Keratinocyte (primary cell): ENCODE results near the gene SIDT1. TPM values are rescaled to one million over a fixed set of nuclear protein-coding genes. Genes with fewer than 3 reads are reported as not detected.

Experiments used
- DNase-seq: peaks from one replicate; pipeline ENCODE4 v3.0.0-alpha.2; 2011; ENCODE audit warnings: low read depth, missing footprints, low spot score
- FAIRE-seq: peaks from 2 replicates; lab custom pipeline; 2011; peaks lifted over from hg19 to GRCh38; lab: Jason Lieb, UNC
- H2AFZ ChIP-seq: 2 replicates; pipeline ENCODE4 v1.6.0; 2012; ENCODE audit warnings: low read length, control low read depth, inconsistent platforms; ENCODE audit not compliant: control insufficient read depth
- H3K27ac ChIP-seq: 2 replicates; pipeline ENCODE4 v1.5.1; 2011; ENCODE audit warnings: low read length; ENCODE audit not compliant: control insufficient read depth, insufficient read depth
- H3K27me3 ChIP-seq: 3 replicates; pipeline ENCODE4 v1.6.0; 2011; ENCODE audit warnings: low read length; ENCODE audit not compliant: control insufficient read depth, insufficient read depth; ENCODE audit errors: extremely low read depth
- H3K36me3 ChIP-seq, 2 experiments: 2 replicates in 1 of 2; 3 replicates in 1 of 2; pipeline ENCODE4 v1.5.1; 2011; ENCODE audit warnings: low read length in 2 of 2, mild to moderate bottlenecking in 1 of 2; ENCODE audit not compliant: control insufficient read depth in 2 of 2, insufficient read depth in 2 of 2; ENCODE audit errors: extremely low read depth in 1 of 2
- H3K4me1 ChIP-seq: 3 replicates; pipeline ENCODE4 v1.5.1; 2011; ENCODE audit warnings: low read length; ENCODE audit not compliant: control insufficient read depth, insufficient read depth; ENCODE audit errors: extremely low read depth
- H3K4me2 ChIP-seq: 3 replicates; pipeline ENCODE4 v1.6.0; 2011; ENCODE audit warnings: low read depth, low read length; ENCODE audit not compliant: control insufficient read depth, insufficient read depth; ENCODE audit errors: extremely low read depth
- H3K4me3 ChIP-seq, 3 experiments: fragments of 200-600 bp in 1 of 3; sonication (generic) in 1 of 3; 2 replicates in 2 of 3; 3 replicates in 1 of 3; pipeline ENCODE4 v1.5.1; 2011 to 2016; ENCODE audit warnings: low read length in 3 of 3, mild to moderate bottlenecking in 3 of 3, control low read depth in 2 of 3, inconsistent platforms in 1 of 3, low read depth in 1 of 3, mixed read lengths in 1 of 3, mixed run types in 1 of 3, moderate library complexity in 1 of 3; ENCODE audit not compliant: control insufficient read depth in 2 of 3, insufficient read depth in 2 of 3; ENCODE audit errors: extremely low read depth in 1 of 3
- H3K79me2 ChIP-seq: 2 replicates; pipeline ENCODE4 v1.6.0; 2012; ENCODE audit warnings: low read length; ENCODE audit not compliant: control insufficient read depth, insufficient read depth
- H3K9ac ChIP-seq: 3 replicates; pipeline ENCODE4 v1.6.0; 2011; ENCODE audit warnings: low read length; ENCODE audit not compliant: control insufficient read depth, insufficient read depth; ENCODE audit errors: extremely low read depth
- H3K9me1 ChIP-seq: 3 replicates; pipeline ENCODE4 v1.6.0; 2011; ENCODE audit warnings: low read length; ENCODE audit not compliant: control insufficient read depth, insufficient read depth; ENCODE audit errors: extremely low read depth
- H3K9me3 ChIP-seq: 2 replicates; pipeline ENCODE4 v1.5.1; 2012; ENCODE audit warnings: low read depth, low read length; ENCODE audit not compliant: control insufficient read depth
- H4K20me1 ChIP-seq: 3 replicates; pipeline ENCODE4 v1.6.0; 2011; ENCODE audit warnings: low read length; ENCODE audit not compliant: control insufficient read depth, insufficient read depth; ENCODE audit errors: extremely low read depth
- EZH2 ChIP-seq: IDR thresholded peaks from one replicate; pipeline ENCODE4 v1.6.1; 2012; ENCODE audit warnings: inconsistent platforms, mild to moderate bottlenecking, low read length, moderate library complexity
- dilution Hi-C: fragments of 300-500 bp; cut with MboI; formaldehyde crosslinking; loops from one replicate; pipeline ENCODE4 v1.7.0; 2020; ENCODE audit warnings: low sequenced_read_pairs; ENCODE audit not compliant: extremely low pct_ligation_motif_present
- polyA plus RNA-seq, 5 experiments: library from polyadenylated mRNA; depleted of rRNA in 3 of 5; stranded (reverse) in 3 of 5; stranded (forward) in 1 of 5; unstranded in 1 of 5; fragments of >200 nt; gene quantifications; 1 replicate in 1 of 5; 2 replicates in 3 of 5; 3 replicates in 1 of 5; pipeline versions ENCODE4 v1.2.1 to v1.2.3, GENCODE V29; 2011 to 2012; ENCODE audit warnings: missing spikeins in 2 of 5, low read depth in 1 of 5, low replicate concordance in 1 of 5
- TF ChIP-seq, protein P1 (sequence below), 3 experiments: IDR thresholded peaks in 1 of 3; conservative IDR thresholded peaks in 1 of 3; optimal IDR thresholded peaks in 1 of 3; 2 replicates in 2 of 3; 3 replicates in 1 of 3; pipeline versions ENCODE3 to v1.5.1; 2011; ENCODE audit warnings: low read length in 3 of 3, mild to moderate bottlenecking in 3 of 3, moderate library complexity in 2 of 3, control low read depth in 1 of 3, inconsistent platforms in 1 of 3; ENCODE audit not compliant: insufficient read depth in 2 of 3; ENCODE audit errors: extremely low read depth in 1 of 3

Gene SIDT1
- polyA plus RNA-seq, 1 donor (not counting 4 experiments of a cell fraction or from before 2014, with no cell fraction given) = 0.12 TPM

GRCh38 chr3:113555138-113555537 lies 22.8 kb downstream of the SIDT1 start:
- no peak overlapping the region for H2AFZ ChIP-seq
- no peaks in the 10 kb centered on the region for H3K79me2 ChIP-seq
- H3K36me3 ChIP-seq = no peaks in the 10 kb centered on the region
- dilution Hi-C loops = no loop called here
- no peaks in the 10 kb centered on the region for H3K9me3 ChIP-seq
- peaks cover 2% of the 10 kb centered on the region for H3K9me1 ChIP-seq
- H3K27ac ChIP-seq = no peak overlapping the region
- H3K4me3 ChIP-seq = no peak overlapping the region
- H3K4me2 ChIP-seq = no peak overlapping the region
- TF ChIP-seq EZH2 = no peak
- TF ChIP-seq, protein P1, sequence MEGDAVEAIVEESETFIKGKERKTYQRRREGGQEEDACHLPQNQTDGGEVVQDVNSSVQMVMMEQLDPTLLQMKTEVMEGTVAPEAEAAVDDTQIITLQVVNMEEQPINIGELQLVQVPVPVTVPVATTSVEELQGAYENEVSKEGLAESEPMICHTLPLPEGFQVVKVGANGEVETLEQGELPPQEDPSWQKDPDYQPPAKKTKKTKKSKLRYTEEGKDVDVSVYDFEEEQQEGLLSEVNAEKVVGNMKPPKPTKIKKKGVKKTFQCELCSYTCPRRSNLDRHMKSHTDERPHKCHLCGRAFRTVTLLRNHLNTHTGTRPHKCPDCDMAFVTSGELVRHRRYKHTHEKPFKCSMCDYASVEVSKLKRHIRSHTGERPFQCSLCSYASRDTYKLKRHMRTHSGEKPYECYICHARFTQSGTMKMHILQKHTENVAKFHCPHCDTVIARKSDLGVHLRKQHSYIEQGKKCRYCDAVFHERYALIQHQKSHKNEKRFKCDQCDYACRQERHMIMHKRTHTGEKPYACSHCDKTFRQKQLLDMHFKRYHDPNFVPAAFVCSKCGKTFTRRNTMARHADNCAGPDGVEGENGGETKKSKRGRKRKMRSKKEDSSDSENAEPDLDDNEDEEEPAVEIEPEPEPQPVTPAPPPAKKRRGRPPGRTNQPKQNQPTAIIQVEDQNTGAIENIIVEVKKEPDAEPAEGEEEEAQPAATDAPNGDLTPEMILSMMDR (optimal IDR thresholded peaks at IDR 0.05 in 1 of 3, IDR thresholded peaks at IDR 0.05 in 1 of 3, conservative IDR thresholded peaks at IDR 0.05 in 1 of 3; ENCODE audit: extremely low read depth in 1 of 3, insufficient read depth in 2 of 3, low read length in 3 of 3) = no peak
- H3K4me1 ChIP-seq = peaks cover 16% of the 10 kb centered on the region
- DNase-seq = no peak
- no peaks in the 10 kb centered on the region for H3K27me3 ChIP-seq
- H4K20me1 ChIP-seq = no peaks in the 10 kb centered on the region
- H3K9ac ChIP-seq = no peak overlapping the region
- FAIRE-seq = no peak

GRCh38 chr3:113556316-113556945 lies 24.1 kb downstream of the SIDT1 start:
- no peak for FAIRE-seq
- peak overlapping the region; percentile 11 for H2AFZ ChIP-seq
- peaks cover 16% of the 10 kb centered on the region for H3K4me1 ChIP-seq
- no peak overlapping the region for H3K4me2 ChIP-seq
- H3K4me3 ChIP-seq = no peak overlapping the region
- TF ChIP-seq EZH2 = no peak
- TF ChIP-seq, protein P1 (optimal IDR thresholded peaks at IDR 0.05 in 1 of 3, IDR thresholded peaks at IDR 0.05 in 1 of 3, conservative IDR thresholded peaks at IDR 0.05 in 1 of 3; ENCODE audit: extremely low read depth in 1 of 3, insufficient read depth in 2 of 3, low read length in 3 of 3) = no peak
- H3K79me2 ChIP-seq = no peaks in the 10 kb centered on the region
- no peaks in the 10 kb centered on the region for H3K9me3 ChIP-seq
- no peaks in the 10 kb centered on the region for H4K20me1 ChIP-seq
- dilution Hi-C loops = no loop called here
- no peak for DNase-seq
- H3K36me3 ChIP-seq = no peaks in the 10 kb centered on the region
- H3K27me3 ChIP-seq = no peaks in the 10 kb centered on the region
- no peak overlapping the region for H3K27ac ChIP-seq
- H3K9me1 ChIP-seq = peaks cover 2% of the 10 kb centered on the region
- no peak overlapping the region for H3K9ac ChIP-seq
